HG03571 (cell line): Measurements from ENCODE around the gene TNFRSF13B.
"Not testable (repeated sequence)": the region's sequence is repeated elsewhere in the genome, so short reads cannot be mapped to it uniquely, and the experiment has no call there.

Source experiments
- ATAC-seq: cut with Tn5 transposase; IDR thresholded peaks from one replicate; pipeline ENCODE4 v1.9.1; 2021; ENCODE audit not compliant: unreplicated experiment

The TNFRSF13B gene

GRCh38 chr17:16971458-16972338 lies at the start of gene TNFRSF13B:
TNFRSF13B (minus strand) TSS chr17:16972118; CDS start chr17:16972075, 43 bp downstream.
- ATAC-seq: no peak

GRCh38 chr17:17021194-17021863 lies 49.4 kb upstream of the TNFRSF13B start:
- ATAC-seq: no peak

- no peak for ATAC-seq
Observed at GRCh38 chr17:17020821-17021193, 48.9 kb upstream of the TNFRSF13B start.

GRCh38 chr17:17019891-17020456 lies 48.1 kb upstream of the TNFRSF13B start:
- no peak for ATAC-seq

GRCh38 chr17:17019430-17019762 lies 47.5 kb upstream of the TNFRSF13B start:
- no peak for ATAC-seq

GRCh38 chr17:17018612-17019429 lies 46.9 kb upstream of the TNFRSF13B start:
- ATAC-seq: no peak

GRCh38 chr17:17018021-17018441 lies 46.1 kb upstream of the TNFRSF13B start:
- no peak for ATAC-seq

GRCh38 chr17:17017343-17018014 lies 45.6 kb upstream of the TNFRSF13B start:
- no peak for ATAC-seq

- ATAC-seq: not testable (repeated sequence)
Observed at GRCh38 chr17:17016199-17017197, 44.6 kb upstream of the TNFRSF13B start.

- ATAC-seq: no peak
Observed at GRCh38 chr17:17015230-17015629, 43.3 kb upstream of the TNFRSF13B start.

GRCh38 chr17:17014748-17015124 lies 42.8 kb upstream of the TNFRSF13B start:
- not testable (repeated sequence) for ATAC-seq

GRCh38 chr17:17013828-17014747 lies 42.2 kb upstream of the TNFRSF13B start:
- ATAC-seq: not testable (repeated sequence)

GRCh38 chr17:17011043-17011907 lies 39.4 kb upstream of the TNFRSF13B start:
- not testable (repeated sequence) for ATAC-seq

GRCh38 chr17:17010545-17011034 lies 38.7 kb upstream of the TNFRSF13B start:
- ATAC-seq: not testable (repeated sequence)

GRCh38 chr17:17009972-17010371 lies 38.1 kb upstream of the TNFRSF13B start:
- not testable (repeated sequence) for ATAC-seq

GRCh38 chr17:17008621-17009397 lies 36.9 kb upstream of the TNFRSF13B start:
- ATAC-seq: not testable (repeated sequence)
